Nephron progenitor cell (in vitro differentiated cells): ENCODE data around the gene SGK2.

ENCODE experiments used
- DNase-seq: peaks from one replicate; pipeline ENCODE4 v3.0.0; 2021
- H3K27ac Mint-ChIP-seq: 2 replicates; pipeline ENCODE4 v1.8.0; 2021; ENCODE audit warnings: mild to moderate bottlenecking, moderate library complexity, mixed read lengths
- H3K27me3 Mint-ChIP-seq: 2 replicates; pipeline ENCODE4 v1.8.0; 2021; ENCODE audit warnings: mild to moderate bottlenecking, low read depth, mixed read lengths; ENCODE audit not compliant: poor library complexity
- H3K36me3 Mint-ChIP-seq: 2 replicates; pipeline ENCODE4 v1.8.0; 2021; ENCODE audit warnings: low read depth, mixed read lengths
- H3K4me1 Mint-ChIP-seq: 2 replicates; pipeline ENCODE4 v1.8.0; 2021; ENCODE audit warnings: mixed read lengths
- H3K4me3 Mint-ChIP-seq: 2 replicates; pipeline ENCODE4 v1.8.0; 2021; ENCODE audit warnings: mild to moderate bottlenecking, moderate library complexity, mixed read lengths
- H3K9me3 Mint-ChIP-seq: 2 replicates; pipeline ENCODE4 v1.8.0; 2021; ENCODE audit warnings: mild to moderate bottlenecking, moderate library complexity, mixed read lengths
- TF ChIP-seq, protein P1 (sequence below): fragments of 200-600 bp; sonication (generic); IDR thresholded peaks from 2 replicates; pipeline ENCODE4 v1.5.0; 2021; ENCODE audit warnings: antibody characterized with exemption

SGK2 gene

DNA sequence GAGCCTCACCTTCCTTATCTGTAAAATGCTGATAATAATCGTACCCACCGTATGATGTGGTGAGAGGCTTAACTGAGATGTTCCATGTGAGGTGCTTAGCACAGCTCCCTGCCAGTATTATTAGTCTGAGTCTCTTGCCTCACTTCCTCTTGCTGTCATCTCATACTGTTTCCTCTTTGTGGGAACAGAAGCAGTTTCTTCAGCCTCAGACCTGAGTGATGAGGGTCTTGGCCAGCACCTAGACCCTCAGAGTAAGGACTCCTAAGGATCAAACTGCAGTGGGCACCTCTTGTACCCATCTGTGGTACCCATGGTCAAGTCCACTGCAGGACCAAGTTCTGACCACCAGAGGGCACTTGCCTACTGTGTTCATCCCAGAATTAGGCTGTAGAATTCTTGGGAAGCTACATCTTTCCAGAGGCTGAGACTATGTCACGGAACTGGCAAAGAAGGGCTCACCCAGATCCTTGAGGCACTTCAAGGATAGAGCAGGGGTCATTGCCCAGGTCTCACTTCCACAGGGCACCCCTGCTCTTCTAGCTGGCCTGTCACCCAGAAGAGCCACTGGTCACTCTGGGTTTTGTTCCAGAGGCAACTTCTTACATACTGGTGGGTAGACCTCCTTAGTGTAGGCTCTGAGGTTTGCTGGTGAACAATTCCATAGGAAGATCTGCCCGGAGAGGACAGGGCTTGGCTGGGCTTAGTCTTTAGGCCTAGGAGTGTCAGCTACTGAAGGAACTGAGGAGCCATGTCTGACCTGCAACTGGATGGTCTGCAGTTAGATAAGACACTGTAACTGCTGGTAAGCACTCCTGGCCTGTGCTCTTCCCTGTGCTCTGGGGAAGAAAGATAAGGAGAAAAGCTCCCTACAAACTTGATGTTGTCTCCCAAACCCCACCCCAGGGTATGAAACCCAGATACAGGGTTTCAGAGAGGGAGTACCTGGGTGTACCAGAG, 20.6 kb upstream of the SGK2 start:
- no peak overlapping the region for H3K4me3 Mint-ChIP-seq
- H3K27me3 Mint-ChIP-seq, result peaks cover 2% of the 10 kb centered on the region
- peaks cover 2% of the 10 kb centered on the region for H3K36me3 Mint-ChIP-seq
- H3K27ac Mint-ChIP-seq, result peak overlapping the region; percentile 81
- no peaks in the 10 kb centered on the region for H3K4me1 Mint-ChIP-seq
- H3K9me3 Mint-ChIP-seq, result no peaks in the 10 kb centered on the region
- peak; percentile 73 for DNase-seq
- TF ChIP-seq, protein P1, sequence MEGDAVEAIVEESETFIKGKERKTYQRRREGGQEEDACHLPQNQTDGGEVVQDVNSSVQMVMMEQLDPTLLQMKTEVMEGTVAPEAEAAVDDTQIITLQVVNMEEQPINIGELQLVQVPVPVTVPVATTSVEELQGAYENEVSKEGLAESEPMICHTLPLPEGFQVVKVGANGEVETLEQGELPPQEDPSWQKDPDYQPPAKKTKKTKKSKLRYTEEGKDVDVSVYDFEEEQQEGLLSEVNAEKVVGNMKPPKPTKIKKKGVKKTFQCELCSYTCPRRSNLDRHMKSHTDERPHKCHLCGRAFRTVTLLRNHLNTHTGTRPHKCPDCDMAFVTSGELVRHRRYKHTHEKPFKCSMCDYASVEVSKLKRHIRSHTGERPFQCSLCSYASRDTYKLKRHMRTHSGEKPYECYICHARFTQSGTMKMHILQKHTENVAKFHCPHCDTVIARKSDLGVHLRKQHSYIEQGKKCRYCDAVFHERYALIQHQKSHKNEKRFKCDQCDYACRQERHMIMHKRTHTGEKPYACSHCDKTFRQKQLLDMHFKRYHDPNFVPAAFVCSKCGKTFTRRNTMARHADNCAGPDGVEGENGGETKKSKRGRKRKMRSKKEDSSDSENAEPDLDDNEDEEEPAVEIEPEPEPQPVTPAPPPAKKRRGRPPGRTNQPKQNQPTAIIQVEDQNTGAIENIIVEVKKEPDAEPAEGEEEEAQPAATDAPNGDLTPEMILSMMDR, result peak; percentile 91

- H3K9me3 Mint-ChIP-seq, result no peaks in the 10 kb centered on the region
- H3K36me3 Mint-ChIP-seq, result peaks cover 11% of the 10 kb centered on the region
- DNase-seq, result no peak
- H3K27me3 Mint-ChIP-seq, result peaks cover 2% of the 10 kb centered on the region
- H3K4me3 Mint-ChIP-seq, result no peak overlapping the region
- peak overlapping the region; percentile 81 for H3K27ac Mint-ChIP-seq
- TF ChIP-seq, protein P1, result no peak
- H3K4me1 Mint-ChIP-seq, result no peaks in the 10 kb centered on the region
These were observed 19.7 kb upstream of the SGK2 start for GRCh38 chr20:43538878-43539700.

- TF ChIP-seq, protein P1, result no peak
- no peak overlapping the region for H3K27ac Mint-ChIP-seq
- H3K4me1 Mint-ChIP-seq, result no peaks in the 10 kb centered on the region
- no peak for DNase-seq
- H3K4me3 Mint-ChIP-seq, result no peak overlapping the region
- H3K9me3 Mint-ChIP-seq, result no peaks in the 10 kb centered on the region
- H3K36me3 Mint-ChIP-seq, result peaks cover 15% of the 10 kb centered on the region
- H3K27me3 Mint-ChIP-seq, result peaks cover 6% of the 10 kb centered on the region
These were observed 18.7 kb upstream of the SGK2 start for GRCh38 chr20:43539975-43540672.

GRCh38 chr20:43540673-43541060, 18.2 kb upstream of the SGK2 start:
- TF ChIP-seq, protein P1, result no peak
- Mint-ChIP-seq H3K36me3 (peaks cover 20% of the 10 kb centered on the region), H3K27ac (no peak overlapping the region), H3K27me3 (peaks cover 6% of the 10 kb centered on the region), H3K4me3 (no peak overlapping the region), H3K4me1 (no peaks in the 10 kb centered on the region), H3K9me3 (peaks cover 3% of the 10 kb centered on the region)
- no peak for DNase-seq

DNA sequence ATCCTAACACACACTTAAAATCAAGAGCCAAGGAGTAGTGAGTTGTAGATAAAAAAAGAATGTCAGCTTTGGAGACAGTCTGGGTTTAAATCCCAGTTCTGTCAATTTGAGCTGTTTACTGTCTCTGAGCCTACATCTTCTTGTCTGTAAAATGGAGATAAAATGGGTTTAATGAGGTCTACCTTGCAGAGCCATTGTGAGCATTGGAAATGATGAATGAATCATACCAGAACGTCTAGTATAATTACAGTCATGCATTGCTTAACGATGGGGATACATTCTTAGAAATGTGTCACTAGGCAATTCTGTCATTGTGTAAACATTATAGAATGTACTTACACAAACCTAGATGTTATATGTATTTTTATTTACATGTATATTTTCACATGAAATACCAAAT, 17.6 kb upstream of the SGK2 start:
- Mint-ChIP-seq H3K9me3 (peaks cover 8% of the 10 kb centered on the region), H3K27me3 (peaks cover 6% of the 10 kb centered on the region), H3K4me1 (no peaks in the 10 kb centered on the region), H3K4me3 (no peak overlapping the region), H3K27ac (no peak overlapping the region), H3K36me3 (peaks cover 25% of the 10 kb centered on the region)
- no peak for DNase-seq
- TF ChIP-seq, protein P1, result no peak
